ENCODE data around the gene TRDMT1.

- TF ChIP-seq, protein P1, sequence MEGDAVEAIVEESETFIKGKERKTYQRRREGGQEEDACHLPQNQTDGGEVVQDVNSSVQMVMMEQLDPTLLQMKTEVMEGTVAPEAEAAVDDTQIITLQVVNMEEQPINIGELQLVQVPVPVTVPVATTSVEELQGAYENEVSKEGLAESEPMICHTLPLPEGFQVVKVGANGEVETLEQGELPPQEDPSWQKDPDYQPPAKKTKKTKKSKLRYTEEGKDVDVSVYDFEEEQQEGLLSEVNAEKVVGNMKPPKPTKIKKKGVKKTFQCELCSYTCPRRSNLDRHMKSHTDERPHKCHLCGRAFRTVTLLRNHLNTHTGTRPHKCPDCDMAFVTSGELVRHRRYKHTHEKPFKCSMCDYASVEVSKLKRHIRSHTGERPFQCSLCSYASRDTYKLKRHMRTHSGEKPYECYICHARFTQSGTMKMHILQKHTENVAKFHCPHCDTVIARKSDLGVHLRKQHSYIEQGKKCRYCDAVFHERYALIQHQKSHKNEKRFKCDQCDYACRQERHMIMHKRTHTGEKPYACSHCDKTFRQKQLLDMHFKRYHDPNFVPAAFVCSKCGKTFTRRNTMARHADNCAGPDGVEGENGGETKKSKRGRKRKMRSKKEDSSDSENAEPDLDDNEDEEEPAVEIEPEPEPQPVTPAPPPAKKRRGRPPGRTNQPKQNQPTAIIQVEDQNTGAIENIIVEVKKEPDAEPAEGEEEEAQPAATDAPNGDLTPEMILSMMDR (IDR thresholded peaks at IDR 0.05) = no peak
- TF ChIP-seq POLR2AphosphoS5 (IDR thresholded peaks at IDR 0.05) (no peak), POLR2A (IDR thresholded peaks at IDR 0.05) (no peak)
These were observed 11.3 kb upstream of the TRDMT1 start for GRCh38 chr10:17212802-17213221.

All from breast epithelium (tissue), 3 donors.